H1 (cell line): ENCODE data around the gene GPC4. TPM values are rescaled to one million over a fixed set of nuclear protein-coding genes. Genes with fewer than 3 reads are reported as not detected.

Experiments used
- CTCF ChIP-seq, 3 experiments: IDR thresholded peaks; 1 replicate in 2 of 3; 2 replicates in 1 of 3; pipeline versions ENCODE4 v1.5.1 to v1.6.1; 2011; ENCODE audit warnings: low read length in 3 of 3, mild to moderate bottlenecking in 3 of 3, inconsistent platforms in 2 of 3, low read depth in 1 of 3, moderate library complexity in 1 of 3; ENCODE audit not compliant: insufficient read depth in 1 of 3; ENCODE audit errors: control extremely low read depth in 1 of 3
- EP300 ChIP-seq, 2 experiments: IDR thresholded peaks; 1 replicate in 1 of 2; 2 replicates in 1 of 2; pipeline ENCODE4 v1.6.1; 2011 to 2012; ENCODE audit warnings: low read depth in 2 of 2, low read length in 2 of 2, mild to moderate bottlenecking in 2 of 2, borderline replicate concordance in 1 of 2, inconsistent platforms in 1 of 2, moderate library complexity in 1 of 2
- JUND ChIP-seq: IDR thresholded peaks from 2 replicates; pipeline ENCODE4 v1.6.1; 2011; ENCODE audit warnings: mild to moderate bottlenecking, improper control_type of control experiment, low read length
- POU5F1 ChIP-seq: IDR thresholded peaks from 2 replicates; pipeline ENCODE4 v1.6.1; 2011; ENCODE audit warnings: low read depth, mild to moderate bottlenecking, low read length, moderate library complexity
- TBP ChIP-seq: IDR thresholded peaks from 2 replicates; pipeline ENCODE4 v1.6.1; 2011; ENCODE audit warnings: low read depth, low read length, improper control_type of control experiment
- ZNF274 ChIP-seq: IDR thresholded peaks from 2 replicates; pipeline ENCODE4 v1.7.0; 2012; ENCODE audit warnings: low read length, borderline replicate concordance; ENCODE audit errors: extremely low read depth
- polyA plus RNA-seq, 7 experiments: library from polyadenylated mRNA; depleted of rRNA in 3 of 7; stranded (reverse) in 5 of 7; unstranded in 2 of 7; fragments of >200 nt in 5 of 7; fragments of 200-250 nt in 2 of 7; gene quantifications; 1 replicate in 5 of 7; 2 replicates in 1 of 7; 4 replicates in 1 of 7; pipeline versions ENCODE4 v1.2.1 to v1.2.3, GENCODE V29; 2011 to 2013; ENCODE audit warnings: missing spikeins in 2 of 7, mixed read lengths in 2 of 7
- total RNA-seq: library from RNA; stranded (reverse); fragmentation: NEBNext Ultra II Directional; extraction: Animal tissue kit (Norgen Biotek cat#: 25700); gene quantifications from 2 replicates; pipeline ENCODE4 v1.2.1, GENCODE V29; 2021

Gene GPC4
- total and polyA plus RNA-seq, 2 of the 8 experiments (the other 6 are each of a cell fraction or from before 2014, with no cell fraction given): 46.8 to 230 TPM

- no peak for TF ChIP-seq CTCF (IDR thresholded peaks at IDR 0.05; ENCODE audit: control extremely low read depth in 1 of 3, insufficient read depth in 1 of 3, low read depth in 1 of 3, low read length in 3 of 3)
- TF ChIP-seq POU5F1: no peak
- no peak for TF ChIP-seq JUND
- TF ChIP-seq TBP: no peak
- no peak for TF ChIP-seq EP300 (IDR thresholded peaks at IDR 0.05; ENCODE audit: borderline replicate concordance in 1 of 2, low read depth in 2 of 2, low read length in 2 of 2)
- TF ChIP-seq ZNF274: no peak
- TF ChIP-seq, all 59 proteins: peak for 0
Measured at GRCh38 chrX:133403984-133404383, 11.3 kb downstream of the GPC4 start (continued).
